IPS-20b (cell line): ENCODE results near the gene MTPN.

Source experiments
- H3K27ac ChIP-seq: one replicate; pipeline ENCODE4 v1.5.1; 2013; ENCODE audit warnings: low read length
- H3K27me3 ChIP-seq: 2 replicates; pipeline ENCODE4 v1.6.1; 2013; ENCODE audit warnings: mild to moderate bottlenecking, low read length, inconsistent platforms; ENCODE audit not compliant: insufficient read depth
- H3K36me3 ChIP-seq: 2 replicates; pipeline ENCODE4 v1.6.1; 2013; ENCODE audit warnings: low read depth, mild to moderate bottlenecking, inconsistent platforms, low read length, moderate library complexity; ENCODE audit not compliant: insufficient read depth
- H3K4me1 ChIP-seq: 2 replicates; pipeline ENCODE4 v1.6.1; 2013; ENCODE audit warnings: mild to moderate bottlenecking, control low read depth, inconsistent platforms, low read length, moderate library complexity; ENCODE audit not compliant: insufficient read depth
- H3K4me3 ChIP-seq: 2 replicates; pipeline ENCODE4 v1.5.1; 2013; ENCODE audit warnings: mild to moderate bottlenecking, low read length, inconsistent platforms
- H3K9ac ChIP-seq: 2 replicates; pipeline ENCODE4 v1.6.1; 2013; ENCODE audit warnings: low read depth, mild to moderate bottlenecking, inconsistent platforms, low read length, moderate library complexity
- H3K9me3 ChIP-seq: 2 replicates; pipeline ENCODE4 v1.6.1; 2013; ENCODE audit warnings: mild to moderate bottlenecking, low read depth, low read length, inconsistent platforms; ENCODE audit not compliant: insufficient read depth

The MTPN gene

DNA sequence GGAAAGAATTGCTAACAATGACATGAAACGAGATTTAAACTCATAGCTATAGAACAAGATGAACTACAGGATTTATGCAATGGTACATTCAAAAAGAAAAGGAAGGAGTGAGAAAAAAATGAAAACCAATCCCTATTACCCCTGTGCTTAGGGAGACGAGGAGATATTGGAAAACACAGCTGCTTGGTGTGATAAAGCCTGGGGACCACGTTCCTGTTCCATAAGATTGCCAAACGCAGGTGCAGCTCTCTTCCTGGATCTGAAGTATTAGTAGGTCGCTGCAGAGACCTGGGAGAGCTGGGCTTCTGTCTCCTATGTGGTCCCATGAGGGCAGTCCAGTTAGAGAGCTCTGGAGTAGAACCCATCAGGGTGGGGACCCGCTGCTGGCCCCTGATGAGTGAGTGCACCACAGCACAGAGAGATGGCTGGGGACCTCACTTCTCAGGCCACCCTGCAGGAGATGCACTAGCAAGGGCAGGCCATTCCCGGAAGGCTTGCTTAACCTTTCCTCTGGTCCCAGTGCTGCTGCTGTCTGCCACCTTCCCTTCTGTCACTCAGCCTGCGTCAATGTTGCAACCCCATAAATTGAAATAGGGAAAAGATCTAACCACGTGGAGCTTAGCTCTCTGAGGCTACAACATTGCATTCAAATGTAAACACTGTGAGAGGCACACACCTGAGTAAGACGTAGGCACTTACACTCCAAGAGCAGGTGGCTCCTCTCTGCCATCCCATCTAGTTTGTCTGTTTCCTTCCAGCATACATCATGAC is 57.9 kb downstream of the MTPN start:
- Histone ChIP-seq H3K36me3 (no peaks in the 10 kb centered on the region), H3K9ac (no peak overlapping the region), H3K9me3 (no peaks in the 10 kb centered on the region), H3K4me3 (no peak overlapping the region), H3K27ac (no peak overlapping the region), H3K27me3 (no peaks in the 10 kb centered on the region), H3K4me1 (no peaks in the 10 kb centered on the region)

- Histone ChIP-seq H3K9ac (no peak overlapping the region), H3K9me3 (no peaks in the 10 kb centered on the region), H3K27ac (no peak overlapping the region), H3K4me1 (no peaks in the 10 kb centered on the region), H3K36me3 (no peaks in the 10 kb centered on the region), H3K4me3 (no peak overlapping the region), H3K27me3 (no peaks in the 10 kb centered on the region)
These were observed 59.0 kb downstream of the MTPN start for GRCh38 chr7:135918134-135918533.

GRCh38 chr7:135917721-135918120 is 59.4 kb downstream of the MTPN start:
- no peak overlapping the region for H3K9ac ChIP-seq
- H3K4me3 ChIP-seq = no peak overlapping the region
- H3K27ac ChIP-seq = no peak overlapping the region
- no peaks in the 10 kb centered on the region for H3K9me3 ChIP-seq
- no peaks in the 10 kb centered on the region for H3K27me3 ChIP-seq
- H3K36me3 ChIP-seq = no peaks in the 10 kb centered on the region
- no peaks in the 10 kb centered on the region for H3K4me1 ChIP-seq

DNA sequence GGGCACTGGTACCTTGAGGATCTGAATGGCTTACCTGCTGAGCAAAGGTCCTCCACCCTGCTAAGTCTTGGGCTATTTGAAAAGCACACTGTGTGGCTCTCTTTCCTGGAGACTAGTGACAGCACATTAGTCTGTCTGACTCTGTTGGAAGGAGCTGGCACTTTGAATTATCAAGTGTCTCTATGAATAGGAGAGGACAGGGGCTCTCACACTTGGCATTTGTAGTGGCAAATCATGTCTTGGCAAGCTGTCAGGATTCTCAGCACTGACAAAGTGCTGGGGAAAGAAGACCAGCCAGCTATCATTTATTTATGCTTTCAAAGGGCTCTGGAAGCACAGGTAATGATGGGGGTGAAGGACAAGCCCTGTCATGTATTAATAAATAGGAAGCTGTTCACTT is 62.8 kb downstream of the MTPN start:
- no peak overlapping the region for H3K27ac ChIP-seq
- H3K4me3 ChIP-seq = no peak overlapping the region
- H3K27me3 ChIP-seq = no peaks in the 10 kb centered on the region
- no peaks in the 10 kb centered on the region for H3K4me1 ChIP-seq
- no peak overlapping the region for H3K9ac ChIP-seq
- H3K9me3 ChIP-seq = no peaks in the 10 kb centered on the region
- H3K36me3 ChIP-seq = no peaks in the 10 kb centered on the region

GRCh38 chr7:135913404-135913803 is 63.8 kb downstream of the MTPN start:
- Histone ChIP-seq H3K9me3 (no peaks in the 10 kb centered on the region), H3K9ac (no peak overlapping the region), H3K27ac (no peak overlapping the region), H3K4me1 (no peaks in the 10 kb centered on the region), H3K27me3 (no peaks in the 10 kb centered on the region), H3K4me3 (no peak overlapping the region), H3K36me3 (no peaks in the 10 kb centered on the region)

- H3K36me3 ChIP-seq = no peaks in the 10 kb centered on the region
These were observed 66.1 kb downstream of the MTPN start for GRCh38 chr7:135911099-135911498.

GRCh38 chr7:135910393-135911036 is 66.6 kb downstream of the MTPN start:
- H3K4me3 ChIP-seq = no peak overlapping the region
- H3K9me3 ChIP-seq = no peaks in the 10 kb centered on the region
- no peaks in the 10 kb centered on the region for H3K4me1 ChIP-seq
- H3K27me3 ChIP-seq = no peaks in the 10 kb centered on the region
- no peaks in the 10 kb centered on the region for H3K36me3 ChIP-seq
- H3K9ac ChIP-seq = no peak overlapping the region
- no peak overlapping the region for H3K27ac ChIP-seq

More at GRCh38 chr7:135911099-135911498, 66.1 kb downstream of the MTPN start:
- Histone ChIP-seq H3K4me3 (no peak overlapping the region), H3K9ac (no peak overlapping the region), H3K9me3 (no peaks in the 10 kb centered on the region), H3K27me3 (no peaks in the 10 kb centered on the region), H3K27ac (no peak overlapping the region), H3K4me1 (no peaks in the 10 kb centered on the region)

- H3K4me1 ChIP-seq = no peaks in the 10 kb centered on the region
- no peak overlapping the region for H3K4me3 ChIP-seq
- no peak overlapping the region for H3K27ac ChIP-seq
- no peak overlapping the region for H3K9ac ChIP-seq
- H3K27me3 ChIP-seq = no peaks in the 10 kb centered on the region
- H3K9me3 ChIP-seq = no peaks in the 10 kb centered on the region
- no peaks in the 10 kb centered on the region for H3K36me3 ChIP-seq
These were observed 71.3 kb downstream of the MTPN start for GRCh38 chr7:135905858-135906257.

DNA sequence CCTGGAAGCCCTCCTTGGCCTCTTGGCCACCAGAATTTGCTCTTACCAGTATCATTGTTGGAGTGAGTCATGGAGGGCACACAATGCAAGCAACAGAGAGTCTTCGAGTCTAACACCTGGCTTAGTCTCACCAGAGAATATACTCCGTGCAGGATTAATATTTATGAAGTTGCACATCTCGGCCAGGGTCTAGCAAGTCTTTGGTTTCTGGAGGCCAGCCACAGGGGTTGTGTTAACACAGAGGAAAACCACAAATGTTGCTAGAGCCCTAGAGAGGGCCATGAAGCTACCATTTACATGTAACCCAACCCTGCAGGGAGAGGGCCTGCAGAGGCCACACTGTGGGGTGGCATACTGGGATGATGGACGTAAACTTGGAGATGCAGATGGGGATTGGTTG is 71.8 kb downstream of the MTPN start:
- no peaks in the 10 kb centered on the region for H3K4me1 ChIP-seq
- no peaks in the 10 kb centered on the region for H3K27me3 ChIP-seq
- H3K9ac ChIP-seq = no peak overlapping the region
- H3K9me3 ChIP-seq = no peaks in the 10 kb centered on the region
- no peaks in the 10 kb centered on the region for H3K36me3 ChIP-seq
- no peak overlapping the region for H3K4me3 ChIP-seq
- H3K27ac ChIP-seq = no peak overlapping the region

DNA sequence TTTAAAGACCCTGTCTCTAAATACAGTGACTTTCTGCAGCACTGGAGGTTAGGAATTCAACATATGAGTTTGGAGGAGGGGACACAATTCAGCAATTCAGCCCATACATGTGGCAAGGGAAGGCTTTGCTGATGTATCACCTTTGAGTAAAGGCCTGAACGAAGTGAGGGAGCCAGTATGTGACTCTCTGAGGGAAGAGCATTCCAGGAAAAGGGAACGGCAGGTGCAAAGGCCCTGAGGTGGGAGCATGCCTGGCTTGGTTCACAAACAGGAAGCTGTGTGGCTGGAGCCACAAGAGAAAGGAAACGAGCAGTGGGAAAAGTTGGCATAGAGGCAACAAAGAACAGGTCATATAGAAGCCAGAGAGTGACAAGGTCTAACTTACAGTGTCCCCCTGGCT is 72.9 kb downstream of the MTPN start:
- Histone ChIP-seq H3K27me3 (no peaks in the 10 kb centered on the region), H3K4me1 (no peaks in the 10 kb centered on the region), H3K27ac (no peak overlapping the region), H3K9me3 (no peaks in the 10 kb centered on the region), H3K36me3 (no peaks in the 10 kb centered on the region), H3K9ac (no peak overlapping the region), H3K4me3 (no peak overlapping the region)

GRCh38 chr7:135901585-135902540 is 75.3 kb downstream of the MTPN start:
- Histone ChIP-seq H3K4me1 (no peaks in the 10 kb centered on the region), H3K4me3 (no peak overlapping the region), H3K27ac (no peak overlapping the region), H3K9ac (no peak overlapping the region), H3K36me3 (no peaks in the 10 kb centered on the region), H3K27me3 (no peaks in the 10 kb centered on the region), H3K9me3 (no peaks in the 10 kb centered on the region)
